Sigmoid colon (tissue), 7 donors: Measurements from ENCODE around the gene CELF3. TPM values are rescaled to one million over a fixed set of nuclear protein-coding genes. Genes with fewer than 3 reads are reported as not detected.
"Not testable (repeated sequence)": the region's sequence is repeated elsewhere in the genome, so short reads cannot be mapped to it uniquely, and the experiment has no call there.

ENCODE experiments used
- DNase-seq: peaks from one replicate; pipeline ENCODE4 v3.0.0-alpha.2; 2019
- H3K27ac ChIP-seq, 4 donors: fragments of 200-600 bp; sonication (generic); one replicate each; pipeline ENCODE4 v1.5.1; 2016 to 2019; ENCODE audit warnings: mild to moderate bottlenecking in 1 of 4
- H3K27me3 ChIP-seq, 3 donors: fragments of 200-600 bp; sonication (generic); one replicate each; pipeline ENCODE4 v1.5.1; 2019; ENCODE audit warnings: mild to moderate bottlenecking in 1 of 3
- H3K36me3 ChIP-seq, 4 donors: fragments of 200-600 bp; sonication (generic); one replicate each; pipeline ENCODE4 v1.5.1; 2016 to 2019
- H3K4me1 ChIP-seq, 4 donors: fragments of 200-600 bp; sonication (generic); one replicate each; pipeline ENCODE4 v1.5.1; 2017 to 2019
- H3K4me3 ChIP-seq, 4 donors: fragments of 200-600 bp; sonication (generic); one replicate each; pipeline ENCODE4 v1.5.1; 2017 to 2019; ENCODE audit warnings: mild to moderate bottlenecking in 2 of 4, moderate library complexity in 1 of 4
- H3K9me3 ChIP-seq, 4 donors: fragments of 200-600 bp in 3 of 4; sonication (generic) in 3 of 4; one replicate each; pipeline versions ENCODE4 v1.5.1 to v1.6.1; 2013 to 2019
- EP300 ChIP-seq, 4 donors: sonication (generic); formaldehyde crosslinking; IDR thresholded peaks; one replicate each; pipeline ENCODE4 v1.6.1; 2017; ENCODE audit warnings: antibody characterized with exemption in 4 of 4
- POLR2A ChIP-seq, 2 donors: fragments of 450-650 bp; IDR thresholded peaks; one replicate each; pipeline ENCODE4 v1.6.1; 2016; ENCODE audit warnings: antibody characterized with exemption in 2 of 2, mild to moderate bottlenecking in 2 of 2, moderate library complexity in 2 of 2
- POLR2AphosphoS5 ChIP-seq, 4 donors: sonication (generic); formaldehyde crosslinking; IDR thresholded peaks; one replicate each; pipeline ENCODE4 v1.6.1; 2017; ENCODE audit warnings: antibody characterized with exemption in 4 of 4
- WGBS, 2 donors: extraction: QIAGEN DNeasy Blood & Tissue Kit; methylation state at CpG; one replicate each; pipeline ENCODE4 v1.1.7; 2013; 5-methylcytosine and 5-hydroxymethylcytosine counted together
- intact Hi-C: fragments of 100-400 bp; cut with DNase I; formaldehyde crosslinking; loops from one replicate; pipeline ENCODE4 v1.15.1; 2023
- polyA plus RNA-seq, 3 donors: library from polyadenylated mRNA; stranded (reverse); fragments of 200-250 nt; gene quantifications; one replicate each; pipeline ENCODE4 v1.2.3, GENCODE V29; 2013
- total RNA-seq, 4 donors: library from RNA; depleted of rRNA; stranded (reverse); fragments of >200 nt; gene quantifications; one replicate each; pipeline ENCODE4 v1.1.0, GENCODE V29; 2016
- TF ChIP-seq, protein P1 (sequence below), 4 experiments: fragments of 450-650 bp in 3 of 4; fragments of 200-600 bp in 1 of 4; IDR thresholded peaks; one replicate each; pipeline ENCODE4 v1.5.1; 2016 to 2019; ENCODE audit warnings: antibody characterized with exemption in 4 of 4, mild to moderate bottlenecking in 3 of 4, moderate library complexity in 2 of 4
- donor health status: healthy with polysubstance abuse.
- donor health status: Bipolar disorder and iron deficiency.
- donor health status: healthy.

The CELF3 gene
- total and polyA plus RNA-seq, 7 donors, result 0.60 to 4.3 (median 1.6) TPM

DNA sequence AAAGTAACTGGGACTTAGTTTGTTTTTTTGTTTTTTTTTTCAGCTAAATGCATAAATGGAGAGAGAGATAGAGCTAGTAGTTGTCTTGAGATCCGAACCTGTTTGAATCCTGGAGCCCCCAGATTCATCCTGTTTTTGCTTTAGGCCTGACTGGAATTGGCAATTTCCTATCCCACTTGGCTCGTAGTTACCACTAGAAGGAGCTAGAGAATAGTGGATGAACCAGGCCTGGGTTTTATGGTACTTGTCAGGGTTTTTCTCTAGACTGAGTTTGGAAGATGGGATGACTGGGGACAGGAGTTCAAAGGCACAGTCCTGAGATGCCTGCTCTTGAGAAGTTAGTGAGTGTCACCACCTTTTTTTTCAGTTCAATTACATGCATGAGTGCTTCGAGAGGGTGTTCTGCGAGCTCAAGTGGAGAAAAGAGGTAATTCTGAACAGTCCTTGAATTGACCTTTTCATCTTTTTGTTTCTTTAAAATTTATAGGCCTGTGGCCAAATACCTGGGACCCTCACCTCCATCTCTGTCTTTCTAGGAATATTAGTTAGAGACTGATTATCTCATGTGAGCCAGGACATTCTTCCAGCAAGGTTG is 23.4 kb downstream of the CELF3 start:
- Histone ChIP-seq H3K36me3 (peaks cover under 1 to 62% (median 21%) of the 10 kb centered on the region in 4 donors), H3K4me3 (no peak overlapping the region), H3K9me3 (no peaks in the 10 kb centered on the region), H3K27me3 (no peaks in the 10 kb centered on the region), H3K27ac (no peak overlapping the region), H3K4me1 (peaks cover 0 to 9% (median 4%) of the 10 kb centered on the region in 4 donors)
- TF ChIP-seq, protein P1, sequence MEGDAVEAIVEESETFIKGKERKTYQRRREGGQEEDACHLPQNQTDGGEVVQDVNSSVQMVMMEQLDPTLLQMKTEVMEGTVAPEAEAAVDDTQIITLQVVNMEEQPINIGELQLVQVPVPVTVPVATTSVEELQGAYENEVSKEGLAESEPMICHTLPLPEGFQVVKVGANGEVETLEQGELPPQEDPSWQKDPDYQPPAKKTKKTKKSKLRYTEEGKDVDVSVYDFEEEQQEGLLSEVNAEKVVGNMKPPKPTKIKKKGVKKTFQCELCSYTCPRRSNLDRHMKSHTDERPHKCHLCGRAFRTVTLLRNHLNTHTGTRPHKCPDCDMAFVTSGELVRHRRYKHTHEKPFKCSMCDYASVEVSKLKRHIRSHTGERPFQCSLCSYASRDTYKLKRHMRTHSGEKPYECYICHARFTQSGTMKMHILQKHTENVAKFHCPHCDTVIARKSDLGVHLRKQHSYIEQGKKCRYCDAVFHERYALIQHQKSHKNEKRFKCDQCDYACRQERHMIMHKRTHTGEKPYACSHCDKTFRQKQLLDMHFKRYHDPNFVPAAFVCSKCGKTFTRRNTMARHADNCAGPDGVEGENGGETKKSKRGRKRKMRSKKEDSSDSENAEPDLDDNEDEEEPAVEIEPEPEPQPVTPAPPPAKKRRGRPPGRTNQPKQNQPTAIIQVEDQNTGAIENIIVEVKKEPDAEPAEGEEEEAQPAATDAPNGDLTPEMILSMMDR (IDR thresholded peaks at IDR 0.05), result peak in 3 of 4 experiments; percentile 27 to 54 (median 40)
- TF ChIP-seq EP300 (IDR thresholded peaks at IDR 0.05), result no peak
- DNase-seq, result no peak
- intact Hi-C loops, result loop anchor here (1.0 kb wide), 1 partner anchor 42 kb away; no protein-coding TSS in a partner anchor
- 69 to 82% methylated on average over 4 of the region's 4 CpGs for WGBS, 2 donors

GRCh38 chr1:151692226-151692625 is 24.4 kb downstream of the CELF3 start:
- intact Hi-C loops, result no loop called here
- H3K27ac ChIP-seq, result no peak overlapping the region
- no peak overlapping the region for H3K4me3 ChIP-seq
- H3K27me3 ChIP-seq, result no peaks in the 10 kb centered on the region
- H3K36me3 ChIP-seq, result peaks cover 0 to 60% (median 16%) of the 10 kb centered on the region in 4 donors
- 85 to 90% methylated on average over 3 of the region's 3 CpGs for WGBS, 2 donors
- no peak for DNase-seq
- TF ChIP-seq POLR2AphosphoS5 (IDR thresholded peaks at IDR 0.05), result no peak
- no peak for TF ChIP-seq EP300 (IDR thresholded peaks at IDR 0.05)
- TF ChIP-seq POLR2A (IDR thresholded peaks at IDR 0.05), result no peak
- TF ChIP-seq, protein P1 (IDR thresholded peaks at IDR 0.05), result no peak
- peaks cover 0 to 9% (median 4%) of the 10 kb centered on the region in 4 donors for H3K4me1 ChIP-seq
- H3K9me3 ChIP-seq, result no peaks in the 10 kb centered on the region

- TF ChIP-seq EP300 (IDR thresholded peaks at IDR 0.05), result no peak
- no peak for TF ChIP-seq POLR2A (IDR thresholded peaks at IDR 0.05)
- TF ChIP-seq POLR2AphosphoS5 (IDR thresholded peaks at IDR 0.05), result no peak
- TF ChIP-seq, protein P1 (IDR thresholded peaks at IDR 0.05), result no peak
- H3K27ac ChIP-seq, result no peak overlapping the region
- H3K27me3 ChIP-seq, result no peaks in the 10 kb centered on the region
- peaks cover 0 to 9% (median 4%) of the 10 kb centered on the region in 4 donors for H3K4me1 ChIP-seq
- DNase-seq, result no peak
- 74 to 89% methylated on average over 4 of the region's 4 CpGs for WGBS, 2 donors
- peaks cover 0 to 61% (median 18%) of the 10 kb centered on the region in 4 donors for H3K36me3 ChIP-seq
- no peaks in the 10 kb centered on the region for H3K9me3 ChIP-seq
- H3K4me3 ChIP-seq, result no peak overlapping the region
- intact Hi-C loops, result no loop called here
These were observed 27.1 kb downstream of the CELF3 start for GRCh38 chr1:151689494-151689893.

DNA sequence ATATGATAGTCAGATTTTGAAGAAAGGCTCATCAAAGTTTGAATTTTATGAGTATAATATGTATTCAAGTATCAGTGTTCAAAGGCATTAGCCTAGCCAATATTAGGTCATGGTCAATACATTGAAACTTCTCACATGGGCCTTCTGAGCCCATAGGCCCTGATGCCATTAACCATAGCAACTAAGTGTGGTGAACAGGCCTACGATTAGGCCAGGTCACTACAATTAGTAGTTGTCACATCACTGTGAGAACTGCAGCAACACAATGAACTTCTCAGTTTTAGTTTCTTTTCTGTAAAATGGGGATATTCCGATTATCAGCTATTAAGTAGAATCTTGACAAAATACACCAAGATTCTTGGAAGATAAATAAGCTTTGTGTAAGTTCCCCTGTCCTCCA is 30.0 kb downstream of the CELF3 start:
- DNase-seq, result no peak
- Histone ChIP-seq H3K9me3 (no peaks in the 10 kb centered on the region), H3K4me3 (no peak overlapping the region), H3K4me1 (peaks cover 0 to 15% (median 10%) of the 10 kb centered on the region in 4 donors), H3K27ac (no peak overlapping the region), H3K36me3 (peaks cover 0 to 56% (median 9%) of the 10 kb centered on the region in 4 donors), H3K27me3 (no peaks in the 10 kb centered on the region)
- intact Hi-C loops, result no loop called here
- no peak for TF ChIP-seq POLR2A (IDR thresholded peaks at IDR 0.05)
- TF ChIP-seq EP300 (IDR thresholded peaks at IDR 0.05), result no peak
- TF ChIP-seq, protein P1 (IDR thresholded peaks at IDR 0.05), result no peak
- TF ChIP-seq POLR2AphosphoS5 (IDR thresholded peaks at IDR 0.05), result no peak
- 87 to 91% methylated on average over 2 of the region's 2 CpGs for WGBS, 2 donors

- TF ChIP-seq POLR2A (IDR thresholded peaks at IDR 0.05), result no peak
- TF ChIP-seq POLR2AphosphoS5 (IDR thresholded peaks at IDR 0.05), result no peak
- TF ChIP-seq, protein P1 (IDR thresholded peaks at IDR 0.05), result no peak
- TF ChIP-seq EP300 (IDR thresholded peaks at IDR 0.05), result no peak
- no peak overlapping the region for H3K27ac ChIP-seq
- peaks cover 0 to 22% (median 15%) of the 10 kb centered on the region in 4 donors for H3K4me1 ChIP-seq
- H3K36me3 ChIP-seq, result peaks cover 0 to 56% (median 9%) of the 10 kb centered on the region in 4 donors
- DNase-seq, result no peak
- intact Hi-C loops, result no loop called here
- H3K4me3 ChIP-seq, result no peak overlapping the region
- 97% methylated on average over 2 of the region's 2 CpGs for WGBS, 2 donors
- H3K27me3 ChIP-seq, result no peaks in the 10 kb centered on the region
- H3K9me3 ChIP-seq, result no peaks in the 10 kb centered on the region
These were observed 32.5 kb downstream of the CELF3 start for GRCh38 chr1:151684128-151684527.

DNA sequence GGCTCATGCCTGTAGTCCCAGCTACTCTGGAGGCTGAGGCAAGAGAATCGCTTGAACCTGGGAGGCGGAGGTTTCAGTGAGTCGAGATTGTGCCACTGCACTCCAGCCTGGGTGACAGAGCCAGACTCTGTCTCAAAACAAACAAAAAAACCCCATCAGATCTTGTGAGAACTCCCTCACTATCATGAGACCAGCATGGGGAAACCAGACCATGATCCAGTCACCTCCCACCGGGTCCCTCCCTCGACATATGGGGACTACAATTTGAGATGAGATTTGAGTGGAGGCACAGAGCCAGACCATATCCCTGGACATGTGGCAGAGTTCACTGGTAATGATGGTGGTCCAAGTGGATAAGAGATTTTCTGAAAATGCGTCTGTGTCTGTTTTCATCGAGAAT is 33.7 kb downstream of the CELF3 start:
- Histone ChIP-seq H3K4me1 (peaks cover 0 to 22% (median 15%) of the 10 kb centered on the region in 4 donors), H3K27ac (peak overlapping the region in 1 of 4 donors; percentile 80), H3K36me3 (peaks cover 0 to 55% (median 9%) of the 10 kb centered on the region in 4 donors)
- H3K27me3 ChIP-seq, H3K9me3 ChIP-seq, H3K4me3 ChIP-seq, DNase-seq, intact Hi-C loops: not testable (repeated sequence)
- WGBS, 2 donors, result 96 to 97% methylated on average over 7 of the region's 7 CpGs
